Peyer's patch (tissue), 4 donors: ENCODE measurements around the gene FTO.

Source experiments
- CTCF ChIP-seq, 6 experiments: fragments of 450-650 bp in 4 of 6; fragments of 200-600 bp in 2 of 6; sonication (generic) in 1 of 6; IDR thresholded peaks; one replicate each; pipeline ENCODE4 v1.5.1; 2017 to 2019; ENCODE audit warnings: antibody characterized with exemption in 6 of 6, mild to moderate bottlenecking in 3 of 6, moderate library complexity in 1 of 6
- POLR2A ChIP-seq, 2 donors: fragments of 450-650 bp; IDR thresholded peaks; one replicate each; pipeline ENCODE4 v1.5.1; 2017; ENCODE audit warnings: antibody characterized with exemption in 2 of 2, mild to moderate bottlenecking in 2 of 2, moderate library complexity in 2 of 2

GRCh38 chr16:54200161-54200534 lies 496.2 kb downstream of the FTO start:
- no peak for TF ChIP-seq CTCF (IDR thresholded peaks at IDR 0.05)
- no peak for TF ChIP-seq POLR2A (IDR thresholded peaks at IDR 0.05)
